Heart left ventricle (tissue), 16 donors: ENCODE measurements around the gene EPHA6. TPM values are rescaled to one million over a fixed set of nuclear protein-coding genes. Genes with fewer than 3 reads are reported as not detected.

Experiments used
- ATAC-seq, 4 donors: fragments of 200-7000 bp; cut with Tn5 transposase; one replicate each; pipeline ENCODE4 v1.9.1; 2020 to 2022; ENCODE audit warnings: moderate library complexity in 4 of 4, mild to moderate bottlenecking in 3 of 4, moderate number of reproducible peaks in 1 of 4
- DNase-seq, 5 donors: peaks; one replicate each; pipeline ENCODE4 v3.0.0-alpha.2; 2020
- H3K27ac ChIP-seq, 12 donors: fragments of 200-600 bp; sonication (generic) in 4 of 12; one replicate each; pipeline versions ENCODE4 v1.5.0 to v1.8.0; 2016 to 2022; ENCODE audit warnings: mild to moderate bottlenecking in 2 of 12
- H3K27me3 ChIP-seq, 9 donors: fragments of 200-600 bp; sonication (generic) in 2 of 9; one replicate each; pipeline versions ENCODE4 v1.5.1 to v1.8.0; 2016 to 2022; ENCODE audit warnings: mild to moderate bottlenecking in 3 of 9
- H3K36me3 ChIP-seq, 9 donors: fragments of 200-600 bp; sonication (generic) in 2 of 9; one replicate each; pipeline versions ENCODE4 v1.5.0 to v1.8.0; 2018 to 2022; ENCODE audit warnings: mild to moderate bottlenecking in 2 of 9
- H3K4me1 ChIP-seq, 12 donors: fragments of 200-600 bp; sonication (generic) in 4 of 12; one replicate each; pipeline versions ENCODE4 v1.5.0 to v1.8.0; 2016 to 2022; ENCODE audit warnings: mild to moderate bottlenecking in 3 of 12
- H3K4me3 ChIP-seq, 12 donors: fragments of 200-600 bp; sonication (generic) in 4 of 12; one replicate each; pipeline versions ENCODE4 v1.5.0 to v1.8.0; 2017 to 2022; ENCODE audit warnings: mild to moderate bottlenecking in 9 of 12, moderate library complexity in 4 of 12
- H3K9me3 ChIP-seq, 12 donors: fragments of 200-600 bp; sonication (generic) in 4 of 12; one replicate each; pipeline versions ENCODE4 v1.5.0 to v1.8.0; 2016 to 2022; ENCODE audit warnings: mild to moderate bottlenecking in 1 of 12
- CTCF ChIP-seq, 12 donors: fragments of 200-600 bp; sonication (generic) in 4 of 12; IDR thresholded peaks; one replicate each; pipeline versions ENCODE4 v1.5.0 to v1.8.0; 2018 to 2022; ENCODE audit warnings: antibody characterized with exemption in 12 of 12, mild to moderate bottlenecking in 5 of 12
- POLR2A ChIP-seq, 2 donors: fragments of 450-650 bp; IDR thresholded peaks; one replicate each; pipeline ENCODE4 v1.6.1; 2017; ENCODE audit warnings: antibody characterized with exemption in 2 of 2, mild to moderate bottlenecking in 2 of 2, moderate library complexity in 2 of 2
- WGBS, 4 donors: extraction: QIAGEN DNeasy Blood & Tissue Kit in 2 of 4; methylation state at CpG; one replicate each; pipeline versions ENCODE4 v1.1.5 to v1.1.7; 2013 to 2018; 5-methylcytosine and 5-hydroxymethylcytosine counted together
- intact Hi-C, 10 donors: fragments of 100-400 bp; cut with DNase I; formaldehyde crosslinking; loops; one replicate each; pipeline versions ENCODE4 v1.11.1 to v1.14.2; 2022
- polyA plus RNA-seq, 2 donors: library from polyadenylated mRNA; stranded (reverse); fragments of 200-250 nt; gene quantifications; one replicate each; pipeline ENCODE4 v1.2.3, GENCODE V29; 2013
- total RNA-seq, 9 donors: library from RNA; depleted of rRNA in 2 of 9; stranded (reverse); fragments of >200 nt in 2 of 9; fragmentation: NEBNext Ultra II Directional in 3 of 9; extraction: Animal tissue kit (Norgen Biotek cat#: 25700) in 3 of 9; gene quantifications; one replicate each; pipeline versions ENCODE4 v1.1.0 to v1.2.4, GENCODE V29; 2016 to 2023
- donor health status: ischemic (EF 13 %, LVEDD 7.1; RV severe dilation, severe dysfunction).
- donor health status: healthy with polysubstance abuse.
- donor health status: DM: no; HTN: yes; CAD: no.
- donor health status: DM: no; HTN: no; CAD: no.
- donor health status: ischemic (EF 25% LVEDD 6.9; RV normal size, moderate dysfunction).
- donor health status: ischemic (EF 25% LVEDD 5.7; RV mildly dilated, moderate dysfunction).
- donor health status: healthy.
- donor health status: DM: yes; HTN: yes; CAD: no.
- donor health status: ischemic (EF 35%, LVEDD 5.7; RV mildly dilated, moderate dysfunction).
- donor health status: nonischemic (EF 11% LVEDD 7.7; RV severe dilation, severe dysfunction).
- donor health status: DM: yes; HTN: yes; CAD: no.
- donor health status: PGD.
- donor health status: ischemic (EF 29% LVEDD 5.4; RV normal size, mild dysfunction).
- donor health status: nonischemic (EF 23%, LVEDD 6.1; RV moderate dilation, normal function).

The EPHA6 gene
- total and polyA plus RNA-seq, 11 donors = 0.28 to 1.2 (median 0.42) TPM; not detected in 6

- WGBS, 4 donors = 61 to 74% (median 71%) methylated on average over 1 of the region's 1 CpG
- Histone ChIP-seq H3K4me1 (no peaks in the 10 kb centered on the region), H3K36me3 (no peaks in the 10 kb centered on the region), H3K4me3 (no peak overlapping the region), H3K9me3 (peaks cover 0 to 3% (median 0%) of the 10 kb centered on the region in 12 donors), H3K27me3 (no peaks in the 10 kb centered on the region), H3K27ac (no peak overlapping the region)
- no peak for DNase-seq
- ATAC-seq = no peak
- TF ChIP-seq CTCF (IDR thresholded peaks at IDR 0.05) (no peak), POLR2A (IDR thresholded peaks at IDR 0.05) (no peak)
- intact Hi-C loops = no loop called here
Observed at GRCh38 chr3:97655971-97656370, 841.6 kb downstream of the EPHA6 start.

- no peak overlapping the region for H3K27ac ChIP-seq
- no peaks in the 10 kb centered on the region for H3K36me3 ChIP-seq
- intact Hi-C loops = no loop called here
- H3K9me3 ChIP-seq = peaks cover 0 to 3% (median 0%) of the 10 kb centered on the region in 12 donors
- H3K27me3 ChIP-seq = no peaks in the 10 kb centered on the region
- no peaks in the 10 kb centered on the region for H3K4me1 ChIP-seq
- ATAC-seq (no peak), DNase-seq (no peak)
- no peak for TF ChIP-seq POLR2A (IDR thresholded peaks at IDR 0.05)
- TF ChIP-seq CTCF (IDR thresholded peaks at IDR 0.05) = no peak
- no peak overlapping the region for H3K4me3 ChIP-seq
Observed at GRCh38 chr3:97656638-97657037, 842.2 kb downstream of the EPHA6 start.

GRCh38 chr3:97658668-97659285, 844.4 kb downstream of the EPHA6 start:
- H3K9me3 ChIP-seq = no peaks in the 10 kb centered on the region
- no peaks in the 10 kb centered on the region for H3K36me3 ChIP-seq
- H3K27me3 ChIP-seq = no peaks in the 10 kb centered on the region
- no peak overlapping the region for H3K4me3 ChIP-seq
- no peaks in the 10 kb centered on the region for H3K4me1 ChIP-seq
- TF ChIP-seq POLR2A (IDR thresholded peaks at IDR 0.05) (no peak), CTCF (IDR thresholded peaks at IDR 0.05) (peak in 10 of 12 donors; percentile 19 to 55 (median 40))
- ATAC-seq (no peak), DNase-seq (no peak)
- 43 to 50% (median 47%) methylated on average over 3 of the region's 3 CpGs for WGBS, 4 donors
- H3K27ac ChIP-seq = no peak overlapping the region
- intact Hi-C loops = no loop called here

GRCh38 chr3:97662264-97662663, 847.9 kb downstream of the EPHA6 start:
- Histone ChIP-seq H3K4me1 (no peaks in the 10 kb centered on the region), H3K27ac (no peak overlapping the region), H3K4me3 (no peak overlapping the region), H3K27me3 (no peaks in the 10 kb centered on the region), H3K36me3 (no peaks in the 10 kb centered on the region), H3K9me3 (no peaks in the 10 kb centered on the region)
- ATAC-seq (no peak), DNase-seq (no peak)
- 56 to 69% (median 64%) methylated on average over 5 of the region's 5 CpGs for WGBS, 4 donors
- intact Hi-C loops = no loop called here
- TF ChIP-seq POLR2A (IDR thresholded peaks at IDR 0.05) (no peak), CTCF (IDR thresholded peaks at IDR 0.05) (no peak)
